B cell (primary cell): ENCODE data around the gene ENC1. TPM values are rescaled to one million over a fixed set of nuclear protein-coding genes. Genes with fewer than 3 reads are reported as not detected.

Experiments
- ATAC-seq: fragments of 200-7000 bp; cut with Tn5 transposase; one replicate; pipeline ENCODE4 v1.10.0; 2021; ENCODE audit warnings: low read depth, mild to moderate bottlenecking, moderate number of reproducible peaks, moderate library complexity
- CTCF ChIA-PET: fragments of 350-600 bp; sonication (Branson Sonifier 250); formaldehyde crosslinking; loops from one replicate; lab custom pipeline; 2021; ENCODE audit warnings: antibody characterized with exemption, inconsistent platforms; lab: Charles Lee
- POLR2A ChIA-PET: fragments of 350-600 bp; sonication (Branson Sonifier 250); formaldehyde crosslinking; loops from one replicate; lab custom pipeline; 2021; ENCODE audit warnings: antibody characterized with exemption; lab: Charles Lee
- DNase-seq: peaks from one replicate; pipeline ENCODE4 v3.0.0; 2013
- H2AFZ ChIP-seq: 2 replicates; pipeline ENCODE4 v1.6.1; 2012; ENCODE audit warnings: mild to moderate bottlenecking, low read depth, low read length; ENCODE audit not compliant: insufficient read depth, poor library complexity, severe bottlenecking
- H3K27ac ChIP-seq, 2 donors: 1 replicate in 1 of 2; 2 replicates in 1 of 2; pipeline ENCODE4 v1.5.1; 2012 to 2013; ENCODE audit warnings: low read length in 2 of 2, mild to moderate bottlenecking in 2 of 2, moderate library complexity in 1 of 2
- H3K27me3 ChIP-seq, 4 experiments: fragments of 200-600 bp in 1 of 4; sonication (generic) in 1 of 4; replicated peaks in 1 of 4; 1 replicate in 2 of 4; 2 replicates in 2 of 4; pipeline versions ENCODE4 v1.6.1 to v1.7.0; 2013 to 2016; ENCODE audit warnings: low read length in 3 of 4, mild to moderate bottlenecking in 2 of 4, mixed read lengths in 1 of 4, moderate library complexity in 1 of 4; ENCODE audit not compliant: insufficient read depth in 4 of 4, control insufficient read depth in 3 of 4; ENCODE audit errors: control extremely low read depth in 1 of 4
- H3K36me3 ChIP-seq, 2 experiments: replicated peaks in 1 of 2; 1 replicate in 1 of 2; 2 replicates in 1 of 2; pipeline versions ENCODE4 v1.6.1 to v1.7.1; 2013; ENCODE audit warnings: low read length in 1 of 2; ENCODE audit not compliant: insufficient read depth in 2 of 2, control insufficient read depth in 1 of 2; ENCODE audit errors: control extremely low read depth in 1 of 2, extremely low read depth in 1 of 2
- H3K4me1 ChIP-seq, 2 donors: fragments of 200-600 bp in 1 of 2; sonication (generic) in 1 of 2; 1 replicate in 1 of 2; 2 replicates in 1 of 2; pipeline versions ENCODE4 v1.5.1 to v1.6.1; 2013 to 2017; ENCODE audit warnings: low read length in 2 of 2; ENCODE audit not compliant: control insufficient read depth in 2 of 2, insufficient read depth in 2 of 2
- H3K4me2 ChIP-seq: replicated peaks from 2 replicates; pipeline ENCODE3; 2012; ENCODE audit warnings: mild to moderate bottlenecking, low read depth, low read length; ENCODE audit not compliant: poor library complexity, severe bottlenecking
- H3K4me3 ChIP-seq, 5 experiments: fragments of 200-600 bp in 1 of 5; sonication (generic) in 1 of 5; 1 replicate in 3 of 5; 2 replicates in 2 of 5; pipeline versions ENCODE4 v1.5.1 to v1.7.0; 2011 to 2016; ENCODE audit warnings: low read length in 4 of 5, mild to moderate bottlenecking in 4 of 5, low read depth in 2 of 5, control low read depth in 1 of 5, moderate library complexity in 1 of 5; ENCODE audit not compliant: insufficient read depth in 1 of 5; ENCODE audit errors: control extremely low read depth in 1 of 5, extremely low read depth in 1 of 5
- H3K79me2 ChIP-seq: fragments of 200-600 bp; sonication (generic); one replicate; pipeline ENCODE4 v1.6.0; 2016; ENCODE audit warnings: low read length; ENCODE audit not compliant: control insufficient read depth, insufficient read depth
- H3K9ac ChIP-seq: fragments of 200-600 bp; sonication (generic); 2 replicates; pipeline ENCODE4 v1.6.1; 2017; ENCODE audit warnings: mild to moderate bottlenecking, low read length, moderate library complexity
- H3K9me3 ChIP-seq, 3 donors: one replicate each; pipeline versions ENCODE4 v1.6.1 to v1.7.1; 2013; ENCODE audit warnings: low read length in 2 of 3; ENCODE audit not compliant: control insufficient read depth in 2 of 3, insufficient read depth in 1 of 3; ENCODE audit errors: control extremely low read depth in 1 of 3
- H4K20me1 ChIP-seq: 2 replicates; pipeline ENCODE4 v1.6.0; 2012; ENCODE audit warnings: mild to moderate bottlenecking, low read length; ENCODE audit not compliant: insufficient read depth, control insufficient read depth, poor library complexity, severe bottlenecking
- H3K27ac Mint-ChIP-seq: one replicate; pipeline ENCODE4 v1.8.0; 2021; ENCODE audit warnings: mixed read lengths
- H3K27me3 Mint-ChIP-seq: one replicate; pipeline ENCODE4 v1.8.0; 2021; ENCODE audit warnings: mixed read lengths
- H3K4me1 Mint-ChIP-seq: one replicate; pipeline ENCODE4 v1.8.0; 2021; ENCODE audit warnings: mixed read lengths
- H3K4me3 Mint-ChIP-seq: one replicate; pipeline ENCODE4 v1.8.0; 2021; ENCODE audit warnings: mixed read lengths
- H3K9me3 Mint-ChIP-seq: one replicate; pipeline ENCODE4 v1.8.0; 2022; ENCODE audit warnings: mixed read lengths; ENCODE audit not compliant: insufficient read depth
- CTCF ChIP-seq: fragments of 200-600 bp; IDR thresholded peaks from one replicate; pipeline ENCODE4 v1.8.0; 2022; ENCODE audit warnings: antibody characterized with exemption, mild to moderate bottlenecking
- EZH2 ChIP-seq: IDR thresholded peaks from 2 replicates; pipeline ENCODE4 v1.6.1; 2012; ENCODE audit warnings: borderline replicate concordance, low read depth, mild to moderate bottlenecking, moderate library complexity, low read length; ENCODE audit not compliant: insufficient read depth, poor library complexity, severe bottlenecking
- WGBS: methylation state at CpG from one replicate; pipeline ENCODE4 v1.1.5; 2013; ENCODE audit warnings: missing lambda C conversion rate; ENCODE audit not compliant: insufficient coverage; 5-methylcytosine and 5-hydroxymethylcytosine counted together
- intact Hi-C: fragments of 100-400 bp; cut with micrococcal nuclease; formaldehyde crosslinking; loops from one replicate; pipeline ENCODE4 v1.10.0; 2022
- polyA plus RNA-seq: library from polyadenylated mRNA; depleted of rRNA; stranded (reverse); fragments of >200 nt; gene quantifications from 2 replicates; pipeline ENCODE4 v1.2.3, GENCODE V29; 2012
- total RNA-seq, 2 donors: library from RNA; stranded (reverse); fragments of 120-200 nt in 1 of 2; gene quantifications; 1 replicate in 1 of 2; 2 replicates in 1 of 2; pipeline versions ENCODE4 v1.2.3 to v1.2.4, GENCODE V29; 2013 to 2022

Gene ENC1
- total and polyA plus RNA-seq, 2 donors (not counting 1 experiment from before 2014, with no cell fraction given), result 7.2 to 14.6 TPM

- no peak for TF ChIP-seq EZH2
- no peak for TF ChIP-seq CTCF
- Histone ChIP-seq H3K4me1 (peaks cover 34 to 35% of the 10 kb centered on the region in 2 donors), H3K36me3 (peaks cover 0 to 5% of the 10 kb centered on the region in 2 experiments), H3K4me2 (no peak overlapping the region), H3K9ac (no peak overlapping the region), H3K27me3 (no peaks in the 10 kb centered on the region), H3K9me3 (no peaks in the 10 kb centered on the region), H3K79me2 (peaks cover 4% of the 10 kb centered on the region), H3K27ac (no peak overlapping the region), H3K4me3 (no peak overlapping the region), H4K20me1 (no peaks in the 10 kb centered on the region), H2AFZ (no peak overlapping the region)
- no peak for ATAC-seq
- peaks cover 27% of the 10 kb centered on the region for H3K4me1 Mint-ChIP-seq
- ChIA-PET POLR2A (interaction anchor here (0.9 kb wide), 1 partner anchor 12 kb away, joined by 4 read pairs; the partner anchor contains the start of gene ENC1), CTCF (interaction anchor here (2.8 kb wide), 1 partner anchor 12 kb away, joined by 10 read pairs; the partner anchor contains the start of gene ENC1)
- DNase-seq, result no peak
- intact Hi-C loops, result no loop called here
- WGBS, result 89% methylated on average over 5 of the region's 6 CpGs
- H3K4me3 Mint-ChIP-seq, result no peak overlapping the region
- H3K27ac Mint-ChIP-seq, result no peak overlapping the region
- no peaks in the 10 kb centered on the region for H3K9me3 Mint-ChIP-seq
- peaks cover 4% of the 10 kb centered on the region for H3K27me3 Mint-ChIP-seq
These were observed 12.2 kb downstream of the ENC1 start for GRCh38 chr5:74628359-74628758.

GRCh38 chr5:74627646-74628279 is 12.8 kb downstream of the ENC1 start:
- DNase-seq (no peak), ATAC-seq (no peak)
- H3K9me3 ChIP-seq, result no peaks in the 10 kb centered on the region
- ChIA-PET CTCF (interaction anchor here (2.8 kb wide), 1 partner anchor 12 kb away, joined by 10 read pairs; the partner anchor contains the start of gene ENC1), POLR2A (interaction anchor here (0.9 kb wide), 1 partner anchor 13 kb away, joined by 4 read pairs; the partner anchor contains the start of gene ENC1)
- TF ChIP-seq EZH2 (no peak), CTCF (no peak)
- H3K4me3 ChIP-seq, result no peak overlapping the region
- peaks cover 4% of the 10 kb centered on the region for H3K79me2 ChIP-seq
- Mint-ChIP-seq H3K4me1 (peaks cover 26% of the 10 kb centered on the region), H3K9me3 (no peaks in the 10 kb centered on the region), H3K27me3 (peaks cover 9% of the 10 kb centered on the region), H3K4me3 (no peak overlapping the region), H3K27ac (no peak overlapping the region)
- no peak overlapping the region for H3K4me2 ChIP-seq
- no peak overlapping the region for H2AFZ ChIP-seq
- H3K36me3 ChIP-seq, result peaks cover 0 to 5% of the 10 kb centered on the region in 2 experiments
- 67% methylated on average over 1 of the region's 4 CpGs for WGBS
- H4K20me1 ChIP-seq, result no peaks in the 10 kb centered on the region
- no peak overlapping the region for H3K9ac ChIP-seq
- intact Hi-C loops, result no loop called here
- no peaks in the 10 kb centered on the region for H3K27me3 ChIP-seq
- H3K27ac ChIP-seq, result no peak overlapping the region
- H3K4me1 ChIP-seq, result peaks cover 29% of the 10 kb centered on the region in 2 donors
